Smooth muscle cell (in vitro differentiated cells): ENCODE data around the gene RBPJ. TPM values are rescaled to one million over a fixed set of nuclear protein-coding genes. Genes with fewer than 3 reads are reported as not detected.

Source experiments
- DNase-seq: peaks from one replicate; lab custom pipeline; 2025; ENCODE audit not compliant: unreplicated experiment; lab: John Stamatoyannopoulos, UW
- H2AFZ ChIP-seq: fragments of 200-600 bp; sonication (generic); 2 replicates; pipeline ENCODE4 v1.6.0; 2016; ENCODE audit warnings: antibody characterized with exemption, low read depth, mild to moderate bottlenecking
- H3F3A ChIP-seq: fragments of 200-600 bp; sonication (generic); 2 replicates; pipeline ENCODE4 v1.6.0; 2017; ENCODE audit warnings: antibody characterized with exemption, low read depth
- H3K27ac ChIP-seq: fragments of 200-600 bp; sonication (generic); 2 replicates; pipeline ENCODE4 v1.5.1; 2016; ENCODE audit warnings: low read depth, mild to moderate bottlenecking
- H3K27me3 ChIP-seq: fragments of 200-600 bp; sonication (generic); 2 replicates; pipeline ENCODE4 v1.6.1; 2016; ENCODE audit warnings: low read depth, mild to moderate bottlenecking
- H3K36me3 ChIP-seq: fragments of 200-600 bp; sonication (generic); 2 replicates; pipeline ENCODE4 v1.5.1; 2016; ENCODE audit warnings: low read depth
- H3K4me1 ChIP-seq: fragments of 200-600 bp; sonication (generic); 2 replicates; pipeline ENCODE4 v1.5.1; 2016; ENCODE audit warnings: low read depth
- H3K4me2 ChIP-seq: fragments of 200-600 bp; sonication (generic); 2 replicates; pipeline ENCODE4 v1.6.0; 2016; ENCODE audit warnings: mild to moderate bottlenecking
- H3K4me3 ChIP-seq: fragments of 200-600 bp; sonication (generic); 2 replicates; pipeline ENCODE4 v1.5.1; 2016; ENCODE audit warnings: mild to moderate bottlenecking
- H3K79me2 ChIP-seq: fragments of 200-600 bp; sonication (generic); 2 replicates; pipeline ENCODE4 v1.6.0; 2016; ENCODE audit warnings: low read depth, mild to moderate bottlenecking
- H3K9ac ChIP-seq: fragments of 200-600 bp; sonication (generic); 2 replicates; pipeline ENCODE4 v1.6.0; 2016; ENCODE audit warnings: low read depth
- H3K9me3 ChIP-seq: fragments of 200-600 bp; sonication (generic); replicated peaks from 2 replicates; pipeline ENCODE4 v1.5.1; 2016; ENCODE audit warnings: low read depth
- H4K20me1 ChIP-seq: fragments of 200-600 bp; sonication (generic); 2 replicates; pipeline ENCODE4 v1.6.0; 2016; ENCODE audit warnings: low read depth
- CTCF ChIP-seq: fragments of 200-600 bp; sonication (generic); IDR thresholded peaks from 2 replicates; pipeline ENCODE4 v1.5.1; 2017; ENCODE audit warnings: borderline replicate concordance, mild to moderate bottlenecking, antibody characterized with exemption; ENCODE audit not compliant: insufficient read depth, poor library complexity, severe bottlenecking
- WGBS: methylation state at CpG from one replicate; pipeline ENCODE4 v1.1.7; 2016; ENCODE audit warnings: low lambda C conversion rate; 5-methylcytosine and 5-hydroxymethylcytosine counted together
- polyA plus RNA-seq: library from polyadenylated mRNA; unstranded; fragments of >200 nt; fragmentation: Nextera tagmentation; extraction: Ambion mirVana; gene quantifications from 2 replicates; pipeline ENCODE4 v1.2.1, GENCODE V29; 2016
- total RNA-seq: library from RNA; depleted of rRNA; stranded (reverse); fragments of >200 nt; gene quantifications from 2 replicates; pipeline ENCODE4 v1.2.3, GENCODE V29; 2014

Gene RBPJ
- total and polyA plus RNA-seq, 2 experiments from 2014 or later, result 96.9 to 137 TPM

GRCh38 chr4:26365537-26366150 lies 44.8 kb downstream of the RBPJ start:
- H3F3A ChIP-seq, result peaks cover 9% of the 10 kb centered on the region
- no peak overlapping the region for H3K4me3 ChIP-seq
- H3K27me3 ChIP-seq, result no peaks in the 10 kb centered on the region
- DNase-seq, result no peak
- H4K20me1 ChIP-seq, result peaks cover 98% of the 10 kb centered on the region
- no peak overlapping the region for H2AFZ ChIP-seq
- H3K4me1 ChIP-seq, result peaks cover 18% of the 10 kb centered on the region
- no peaks in the 10 kb centered on the region for H3K36me3 ChIP-seq
- H3K27ac ChIP-seq, result no peak overlapping the region
- 79% methylated on average over 1 of the region's 1 CpG for WGBS
- H3K9ac ChIP-seq, result no peak overlapping the region
- peaks cover 100% of the 10 kb centered on the region for H3K79me2 ChIP-seq
- no peak for TF ChIP-seq CTCF
- H3K9me3 ChIP-seq, result no peaks in the 10 kb centered on the region
- H3K4me2 ChIP-seq, result no peak overlapping the region

- WGBS, result 76% methylated on average over 1 of the region's 1 CpG
- peaks cover 96% of the 10 kb centered on the region for H4K20me1 ChIP-seq
- no peak for DNase-seq
- no peaks in the 10 kb centered on the region for H3K27me3 ChIP-seq
- peaks cover 12% of the 10 kb centered on the region for H3F3A ChIP-seq
- H3K27ac ChIP-seq, result no peak overlapping the region
- H3K4me3 ChIP-seq, result no peak overlapping the region
- no peaks in the 10 kb centered on the region for H3K36me3 ChIP-seq
- peaks cover 33% of the 10 kb centered on the region for H3K4me1 ChIP-seq
- peaks cover 94% of the 10 kb centered on the region for H3K79me2 ChIP-seq
- H2AFZ ChIP-seq, result no peak overlapping the region
- H3K4me2 ChIP-seq, result no peak overlapping the region
- TF ChIP-seq CTCF, result no peak
- no peak overlapping the region for H3K9ac ChIP-seq
- no peaks in the 10 kb centered on the region for H3K9me3 ChIP-seq
These were observed 47.0 kb downstream of the RBPJ start for GRCh38 chr4:26367811-26368210.

GRCh38 chr4:26368685-26369084 lies 47.9 kb downstream of the RBPJ start:
- TF ChIP-seq CTCF, result no peak
- H3K4me2 ChIP-seq, result no peak overlapping the region
- H3K9me3 ChIP-seq, result no peaks in the 10 kb centered on the region
- no peak overlapping the region for H3K9ac ChIP-seq
- H4K20me1 ChIP-seq, result peaks cover 96% of the 10 kb centered on the region
- peaks cover 92% of the 10 kb centered on the region for H3K79me2 ChIP-seq
- peak overlapping the region; percentile 57 for H3K27ac ChIP-seq
- peaks cover 12% of the 10 kb centered on the region for H3F3A ChIP-seq
- H3K4me3 ChIP-seq, result no peak overlapping the region
- H3K4me1 ChIP-seq, result peaks cover 37% of the 10 kb centered on the region
- no peaks in the 10 kb centered on the region for H3K36me3 ChIP-seq
- no peaks in the 10 kb centered on the region for H3K27me3 ChIP-seq
- H2AFZ ChIP-seq, result no peak overlapping the region
- DNase-seq, result no peak

- no peak for DNase-seq
- no peaks in the 10 kb centered on the region for H3K27me3 ChIP-seq
- H2AFZ ChIP-seq, result no peak overlapping the region
- peaks cover 37% of the 10 kb centered on the region for H3K4me1 ChIP-seq
- H3K4me3 ChIP-seq, result no peak overlapping the region
- no peak overlapping the region for H3K9ac ChIP-seq
- H4K20me1 ChIP-seq, result peaks cover 96% of the 10 kb centered on the region
- WGBS, result 86% methylated on average over 2 of the region's 2 CpGs
- peaks cover 12% of the 10 kb centered on the region for H3F3A ChIP-seq
- H3K27ac ChIP-seq, result peak overlapping the region; percentile 57
- TF ChIP-seq CTCF, result no peak
- peaks cover 92% of the 10 kb centered on the region for H3K79me2 ChIP-seq
- no peaks in the 10 kb centered on the region for H3K36me3 ChIP-seq
- no peak overlapping the region for H3K4me2 ChIP-seq
- no peaks in the 10 kb centered on the region for H3K9me3 ChIP-seq
These were observed 48.3 kb downstream of the RBPJ start for GRCh38 chr4:26369132-26369531.
